Spleen (tissue), 11 donors: ENCODE measurements around the gene SEC23A. TPM values are rescaled to one million over a fixed set of nuclear protein-coding genes. Genes with fewer than 3 reads are reported as not detected.

Source experiments
- DNase-seq: peaks from one replicate; pipeline ENCODE4 v3.0.0-alpha.2; 2020
- H3K27ac ChIP-seq, 8 donors: fragments of 200-600 bp; sonication (generic) in 7 of 8; 1 replicate in 4 of 8; 2 replicates in 4 of 8; pipeline versions ENCODE4 v1.5.0 to v1.8.0; 2016 to 2021; ENCODE audit warnings: inconsistent platforms in 4 of 8, mild to moderate bottlenecking in 4 of 8, moderate library complexity in 1 of 8
- H3K27me3 ChIP-seq, 7 donors: fragments of 200-600 bp; sonication (generic) in 6 of 7; replicated peaks in 1 of 7; 1 replicate in 4 of 7; 2 replicates in 3 of 7; pipeline versions ENCODE4 v1.5.0 to v1.8.0; 2016 to 2021; ENCODE audit warnings: inconsistent platforms in 3 of 7, mild to moderate bottlenecking in 1 of 7
- H3K36me3 ChIP-seq, 6 donors: fragments of 200-600 bp; sonication (generic) in 5 of 6; 1 replicate in 4 of 6; 2 replicates in 2 of 6; pipeline versions ENCODE4 v1.5.0 to v1.8.0; 2016 to 2021; ENCODE audit warnings: inconsistent platforms in 2 of 6
- H3K4me1 ChIP-seq, 6 donors: fragments of 200-600 bp; sonication (generic) in 5 of 6; 1 replicate in 3 of 6; 2 replicates in 3 of 6; pipeline versions ENCODE4 v1.5.0 to v1.8.0; 2016 to 2021; ENCODE audit warnings: inconsistent platforms in 3 of 6
- H3K4me3 ChIP-seq, 8 donors: fragments of 200-600 bp; sonication (generic) in 7 of 8; 1 replicate in 4 of 8; 2 replicates in 4 of 8; pipeline versions ENCODE4 v1.5.0 to v1.8.0; 2016 to 2021; ENCODE audit warnings: inconsistent platforms in 4 of 8, mild to moderate bottlenecking in 4 of 8, moderate library complexity in 2 of 8
- H3K9me3 ChIP-seq, 8 donors: fragments of 200-600 bp; sonication (generic) in 7 of 8; 1 replicate in 4 of 8; 2 replicates in 4 of 8; pipeline versions ENCODE4 v1.5.0 to v1.8.0; 2016 to 2021; ENCODE audit warnings: inconsistent platforms in 4 of 8
- POLR2A ChIP-seq, 3 donors: fragments of 450-650 bp; IDR thresholded peaks; one replicate each; pipeline ENCODE4 v1.5.1; 2017; ENCODE audit warnings: antibody characterized with exemption in 3 of 3, mild to moderate bottlenecking in 1 of 3
- POLR2AphosphoS5 ChIP-seq, 3 donors: sonication (generic); formaldehyde crosslinking; IDR thresholded peaks; one replicate each; pipeline ENCODE4 v1.5.1; 2017; ENCODE audit warnings: antibody characterized with exemption in 3 of 3
- WGBS, 5 donors: extraction: QIAGEN DNeasy Blood & Tissue Kit in 3 of 5; methylation state at CpG; one replicate each; pipeline versions ENCODE4 v1.1.5 to v1.1.7; 2013 to 2018; 5-methylcytosine and 5-hydroxymethylcytosine counted together
- intact Hi-C: fragments of 100-400 bp; cut with DNase I; formaldehyde crosslinking; loops from one replicate; pipeline ENCODE4 v1.15.0; 2023; ENCODE audit warnings: low total_unique reads
- polyA plus RNA-seq, 3 donors: library from polyadenylated mRNA; stranded (reverse); fragments of 200-250 nt; gene quantifications; one replicate each; pipeline ENCODE4 v1.2.1, GENCODE V29; 2013
- total RNA-seq, 7 donors: library from RNA; depleted of rRNA in 3 of 7; stranded (reverse); fragments of >200 nt in 3 of 7; fragmentation: NEBNext Ultra II Directional in 4 of 7; extraction: Animal tissue kit (Norgen Biotek cat#: 25700) in 4 of 7; gene quantifications; one replicate each; pipeline versions ENCODE4 v1.1.0 to v1.2.1, GENCODE V29; 2016 to 2021
- TF ChIP-seq, protein P1 (sequence below), 11 experiments: fragments of 200-600 bp in 7 of 11; fragments of 450-650 bp in 4 of 11; sonication (generic) in 4 of 11; IDR thresholded peaks in 8 of 11; conservative IDR thresholded peaks in 3 of 11; 1 replicate in 7 of 11; 2 replicates in 4 of 11; pipeline versions ENCODE4 v1.4.0 to v1.8.0; 2016 to 2021; ENCODE audit warnings: antibody characterized with exemption in 11 of 11, inconsistent platforms in 4 of 11, mild to moderate bottlenecking in 1 of 11
- donor health status: healthy with polysubstance abuse.
- donor health status: DM: no; HTN: no; CAD: no; lungs with moderate emphysema.
- donor health status: DM: no; HTN: no; CAD: no.
- donor health status: Bipolar disorder and iron deficiency.
- donor health status: healthy.
- donor health status: DM: no; HTN: no; CAD: no.
- donor health status: DM: yes; HTN: yes; CAD: no.

Gene SEC23A
- total and polyA plus RNA-seq, 10 donors: 9.6 to 87.5 (median 58.3) TPM

- Histone ChIP-seq H3K4me3 (no peak overlapping the region), H3K9me3 (no peaks in the 10 kb centered on the region), H3K4me1 (peaks cover 0 to 17% (median 0%) of the 10 kb centered on the region in 6 donors), H3K27ac (no peak overlapping the region), H3K27me3 (no peaks in the 10 kb centered on the region), H3K36me3 (peaks cover 3 to 98% (median 80%) of the 10 kb centered on the region in 6 donors)
- intact Hi-C loops: no loop called here
- TF ChIP-seq POLR2AphosphoS5 (IDR thresholded peaks at IDR 0.05): no peak
- no peak for TF ChIP-seq POLR2A (IDR thresholded peaks at IDR 0.05)
- TF ChIP-seq, protein P1, sequence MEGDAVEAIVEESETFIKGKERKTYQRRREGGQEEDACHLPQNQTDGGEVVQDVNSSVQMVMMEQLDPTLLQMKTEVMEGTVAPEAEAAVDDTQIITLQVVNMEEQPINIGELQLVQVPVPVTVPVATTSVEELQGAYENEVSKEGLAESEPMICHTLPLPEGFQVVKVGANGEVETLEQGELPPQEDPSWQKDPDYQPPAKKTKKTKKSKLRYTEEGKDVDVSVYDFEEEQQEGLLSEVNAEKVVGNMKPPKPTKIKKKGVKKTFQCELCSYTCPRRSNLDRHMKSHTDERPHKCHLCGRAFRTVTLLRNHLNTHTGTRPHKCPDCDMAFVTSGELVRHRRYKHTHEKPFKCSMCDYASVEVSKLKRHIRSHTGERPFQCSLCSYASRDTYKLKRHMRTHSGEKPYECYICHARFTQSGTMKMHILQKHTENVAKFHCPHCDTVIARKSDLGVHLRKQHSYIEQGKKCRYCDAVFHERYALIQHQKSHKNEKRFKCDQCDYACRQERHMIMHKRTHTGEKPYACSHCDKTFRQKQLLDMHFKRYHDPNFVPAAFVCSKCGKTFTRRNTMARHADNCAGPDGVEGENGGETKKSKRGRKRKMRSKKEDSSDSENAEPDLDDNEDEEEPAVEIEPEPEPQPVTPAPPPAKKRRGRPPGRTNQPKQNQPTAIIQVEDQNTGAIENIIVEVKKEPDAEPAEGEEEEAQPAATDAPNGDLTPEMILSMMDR (IDR thresholded peaks at IDR 0.05 in 8 of 11, conservative IDR thresholded peaks at IDR 0.05 in 3 of 11): no peak
- WGBS, 5 donors: 90 to 95% (median 93%) methylated on average over 4 of the region's 4 CpGs
- no peak for DNase-seq
Observed at GRCh38 chr14:39090548-39091111, 12.4 kb downstream of the SEC23A start.

GRCh38 chr14:39087493-39087892, 15.5 kb downstream of the SEC23A start:
- whole genome bisulfite sequencing, 5 donors: 94 to 99% (median 98%) methylated on average over 2 of the region's 2 CpGs
- DNase-seq: no peak

GRCh38 chr14:39085933-39086332, 17.1 kb downstream of the SEC23A start:
- no peak overlapping the region for H3K27ac ChIP-seq
- H3K9me3 ChIP-seq: no peaks in the 10 kb centered on the region
- WGBS, 5 donors: 82 to 92% (median 89%) methylated on average over 7 of the region's 7 CpGs
- H3K4me3 ChIP-seq: no peak overlapping the region
- intact Hi-C loops: no loop called here
- H3K36me3 ChIP-seq: peaks cover 3 to 100% (median 80%) of the 10 kb centered on the region in 6 donors
- DNase-seq: no peak
- no peaks in the 10 kb centered on the region for H3K4me1 ChIP-seq
- no peaks in the 10 kb centered on the region for H3K27me3 ChIP-seq
- no peak for TF ChIP-seq POLR2A (IDR thresholded peaks at IDR 0.05)
- TF ChIP-seq, protein P1 (IDR thresholded peaks at IDR 0.05 in 8 of 11, conservative IDR thresholded peaks at IDR 0.05 in 3 of 11): no peak
- TF ChIP-seq POLR2AphosphoS5 (IDR thresholded peaks at IDR 0.05): no peak

More at GRCh38 chr14:39087493-39087892, 15.5 kb downstream of the SEC23A start:
- Histone ChIP-seq H3K4me1 (no peaks in the 10 kb centered on the region), H3K9me3 (no peaks in the 10 kb centered on the region), H3K27me3 (no peaks in the 10 kb centered on the region), H3K4me3 (no peak overlapping the region), H3K27ac (no peak overlapping the region), H3K36me3 (peaks cover 2 to 100% (median 83%) of the 10 kb centered on the region in 6 donors)
- no peak for TF ChIP-seq POLR2A (IDR thresholded peaks at IDR 0.05)
- no peak for TF ChIP-seq POLR2AphosphoS5 (IDR thresholded peaks at IDR 0.05)
- intact Hi-C loops: no loop called here

- Histone ChIP-seq H3K27me3 (no peaks in the 10 kb centered on the region), H3K27ac (no peak overlapping the region), H3K36me3 (peaks cover 3 to 100% (median 66%) of the 10 kb centered on the region in 6 donors), H3K4me3 (no peak overlapping the region), H3K4me1 (no peaks in the 10 kb centered on the region), H3K9me3 (no peaks in the 10 kb centered on the region)
- TF ChIP-seq POLR2A (IDR thresholded peaks at IDR 0.05): no peak
- TF ChIP-seq, protein P1 (IDR thresholded peaks at IDR 0.05 in 8 of 11, conservative IDR thresholded peaks at IDR 0.05 in 3 of 11): no peak
- no peak for TF ChIP-seq POLR2AphosphoS5 (IDR thresholded peaks at IDR 0.05)
- WGBS, 5 donors: 73 to 87% (median 76%) methylated on average over 5 of the region's 5 CpGs
- intact Hi-C loops: no loop called here
- no peak for DNase-seq
Observed at GRCh38 chr14:39083127-39083526, 19.9 kb downstream of the SEC23A start.
